IPS-NIHi7 (cell line): Measurements from ENCODE around the gene SH3YL1.

Experiments used
- DNase-seq: peaks from one replicate; pipeline ENCODE4 v3.0.0; 2012; ENCODE audit warnings: mixed read lengths; ENCODE audit errors: extremely low spot score

SH3YL1 gene

DNA sequence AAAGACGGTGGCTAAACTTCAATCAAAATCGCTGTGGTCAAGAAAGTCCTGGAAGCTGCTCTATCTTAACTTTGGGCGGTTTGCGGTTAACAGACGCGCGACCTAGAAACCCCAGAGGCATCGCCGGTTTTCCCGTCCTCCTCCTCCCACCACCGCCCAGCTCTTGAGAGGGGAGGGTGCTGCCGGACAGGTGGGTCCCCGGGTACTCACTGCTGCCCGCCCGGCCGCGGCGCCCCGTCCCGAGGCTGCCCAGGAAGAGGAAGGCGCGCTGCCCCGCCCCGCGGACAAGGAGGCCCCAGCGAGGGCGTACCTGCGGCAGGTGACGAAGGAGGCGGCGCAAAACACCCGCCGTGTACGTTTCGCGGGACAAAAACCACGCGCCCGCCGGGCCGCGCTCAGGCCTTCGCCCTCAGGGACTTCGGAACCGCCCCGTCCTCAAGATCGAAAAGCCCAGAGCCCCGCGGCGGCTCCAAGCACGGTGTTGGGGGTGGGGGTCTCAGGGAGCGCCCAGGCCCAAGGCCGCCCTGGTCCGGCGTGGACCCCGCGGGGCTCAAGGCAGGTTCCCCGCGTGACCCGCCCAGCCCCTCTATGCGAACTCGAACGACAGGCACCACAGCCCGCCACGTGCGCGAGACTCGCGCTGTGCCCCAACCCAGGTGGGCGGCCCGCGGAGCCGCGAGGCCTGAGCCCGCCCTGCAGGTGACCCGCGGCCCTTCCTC, at the start of gene SH3YL1:
Gene SH3YL1 (minus strand): TSS at position 259 of the 719 bp plus-strand sequence. CDS start 48 bp downstream, at position 211.
- peak; percentile 48 for DNase-seq

- DNase-seq = no peak
These were observed 47.2 kb upstream of the SH3YL1 start for GRCh38 chr2:310994-311393.

- no peak for DNase-seq
These were observed 46.2 kb upstream of the SH3YL1 start for GRCh38 chr2:309954-310510.

- peak; percentile 76 for DNase-seq
These were observed 45.5 kb upstream of the SH3YL1 start for GRCh38 chr2:309148-309953.

DNA sequence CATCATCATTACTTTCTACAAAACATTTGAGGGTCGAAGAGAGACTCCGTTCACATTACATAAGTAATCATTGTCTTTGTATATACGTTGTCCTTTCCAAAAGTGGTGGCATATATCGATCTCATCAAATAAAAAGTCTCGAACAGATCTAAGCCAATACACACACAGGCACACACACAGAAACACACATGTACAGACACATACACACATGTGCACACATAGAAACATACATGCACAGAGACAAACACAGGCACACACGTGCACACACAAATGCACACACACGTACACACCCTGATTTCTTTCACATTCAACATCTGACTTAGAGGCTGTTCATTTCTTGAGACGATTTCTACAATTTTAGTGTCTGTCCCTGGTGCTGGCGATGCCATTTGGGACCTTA, 41.5 kb upstream of the SH3YL1 start:
- DNase-seq = no peak

DNA sequence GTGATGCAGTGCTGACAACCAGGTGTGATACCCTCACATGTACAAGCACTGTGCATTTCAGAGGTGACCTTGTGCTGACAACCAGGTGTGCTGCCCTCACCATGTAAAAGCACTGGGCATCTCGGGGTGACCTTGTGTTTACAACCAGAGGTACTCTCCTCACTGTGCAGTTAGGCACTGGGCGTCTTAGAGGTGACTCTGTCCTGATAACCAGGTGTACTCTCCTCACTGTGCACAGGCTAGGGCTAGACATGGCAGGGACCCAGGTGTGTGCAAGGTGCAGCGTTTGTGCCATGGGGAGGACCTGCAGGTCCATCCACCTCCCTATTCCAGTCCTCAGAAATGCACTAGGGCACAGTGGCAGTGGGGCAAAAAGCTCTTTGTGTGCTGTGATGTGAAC, 32.5 kb upstream of the SH3YL1 start:
- DNase-seq = no peak

DNA sequence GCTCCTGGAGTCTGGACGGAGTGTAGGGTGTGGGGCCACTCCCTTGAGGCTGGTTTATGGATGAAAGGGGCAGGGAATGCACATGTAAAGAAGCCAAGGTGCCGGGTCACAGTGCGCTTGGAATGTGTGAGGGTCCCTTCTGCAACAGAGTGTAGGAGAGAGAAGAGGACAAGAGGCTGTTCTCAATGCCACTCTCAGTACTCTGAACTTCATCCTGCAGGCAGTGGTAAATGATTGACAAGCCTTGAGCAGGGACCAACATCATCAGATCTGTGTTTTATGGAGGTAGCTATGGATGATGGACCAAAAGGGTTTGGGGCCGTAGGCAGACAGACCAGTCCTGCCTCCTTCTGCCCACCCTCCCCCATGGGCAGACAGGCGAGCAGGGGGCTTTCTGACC, 31.3 kb upstream of the SH3YL1 start:
- DNase-seq = no peak

DNA sequence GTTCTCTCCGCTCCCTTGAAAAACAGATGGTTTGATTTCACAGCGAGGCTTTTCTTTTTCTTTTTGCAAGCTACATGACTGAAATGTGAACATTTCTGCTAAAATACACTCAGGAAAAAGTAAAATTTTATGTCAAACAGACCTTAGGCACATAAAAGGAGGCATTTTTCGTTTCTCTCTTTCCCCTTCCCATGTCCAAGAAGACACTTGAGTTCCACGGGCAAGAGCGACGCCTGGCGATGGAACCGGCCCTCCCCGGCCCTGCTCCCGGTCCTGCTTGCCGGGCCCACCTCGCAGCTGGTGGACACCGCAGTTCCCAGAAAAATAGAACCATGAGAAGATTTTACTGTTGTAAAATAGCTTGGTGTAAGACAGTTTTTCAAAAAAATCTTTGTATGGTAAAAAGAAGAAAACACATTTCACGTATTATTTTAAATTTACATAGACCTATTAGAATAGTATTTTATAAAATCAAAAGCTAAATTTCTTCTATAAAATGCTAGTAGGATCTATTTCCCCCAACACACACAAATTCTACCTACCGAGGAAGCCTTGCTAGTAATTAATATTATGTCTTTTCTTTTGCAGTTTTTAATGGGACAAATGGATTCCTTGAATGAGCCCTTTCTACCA, 26.4 kb upstream of the SH3YL1 start:
- DNase-seq = peak; percentile 79

GRCh38 chr2:289362-290089, 25.7 kb upstream of the SH3YL1 start:
- DNase-seq = peak; percentile 26

GRCh38 chr2:288758-289361, 25.0 kb upstream of the SH3YL1 start:
- DNase-seq = peak; percentile 31

DNA sequence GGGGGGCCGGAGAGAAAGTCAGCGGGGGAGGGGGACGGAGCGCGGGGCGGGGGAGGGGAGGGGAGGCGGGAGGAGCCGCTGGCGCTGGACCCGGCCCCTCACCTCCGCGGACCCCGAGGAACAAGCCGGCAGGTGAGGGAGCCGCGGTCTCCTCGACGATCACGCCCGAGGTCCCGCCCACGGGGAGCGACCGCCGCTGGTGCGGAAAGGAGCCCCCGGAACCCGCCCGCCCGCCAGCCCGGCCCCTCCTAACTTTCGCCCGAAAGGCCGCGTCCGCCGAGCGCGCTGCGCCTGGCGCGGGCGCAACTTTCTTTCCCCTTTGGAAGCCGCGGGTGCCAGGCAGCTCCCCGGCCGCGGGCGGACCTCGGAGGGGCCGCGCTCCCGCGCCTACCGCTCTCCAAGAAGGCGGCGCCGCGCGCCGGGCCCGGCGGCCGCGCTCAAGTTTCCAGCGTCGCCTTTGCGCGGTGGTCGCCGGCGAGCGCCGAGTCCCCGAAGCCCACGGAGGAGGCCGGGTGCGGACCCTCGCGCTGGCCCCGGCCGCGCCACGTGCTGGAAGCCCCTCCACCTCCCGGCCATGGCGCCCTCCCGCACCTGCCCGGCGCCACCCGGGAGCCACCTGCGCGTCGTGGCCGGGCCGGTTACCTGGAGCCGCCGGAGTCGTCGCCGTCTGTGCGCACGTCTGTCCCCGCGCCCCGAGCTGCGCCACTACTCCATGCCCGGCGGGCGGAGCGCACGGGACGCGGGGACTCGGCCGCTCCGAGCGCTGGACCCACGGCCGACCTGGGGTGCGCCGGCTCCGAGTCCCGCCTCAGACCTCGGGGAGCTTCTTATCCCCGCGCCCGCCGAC, 24.3 kb upstream of the SH3YL1 start, which contains the start of gene ALKAL2:
Gene ALKAL2 (minus strand): TSS at position 181 of the 847 bp plus-strand sequence. CDS start 256 bp downstream, outside the sequence.
- peak; percentile 29 for DNase-seq

- DNase-seq = peak; percentile 60
These were observed 23.6 kb upstream of the SH3YL1 start for GRCh38 chr2:287471-287885.

DNA sequence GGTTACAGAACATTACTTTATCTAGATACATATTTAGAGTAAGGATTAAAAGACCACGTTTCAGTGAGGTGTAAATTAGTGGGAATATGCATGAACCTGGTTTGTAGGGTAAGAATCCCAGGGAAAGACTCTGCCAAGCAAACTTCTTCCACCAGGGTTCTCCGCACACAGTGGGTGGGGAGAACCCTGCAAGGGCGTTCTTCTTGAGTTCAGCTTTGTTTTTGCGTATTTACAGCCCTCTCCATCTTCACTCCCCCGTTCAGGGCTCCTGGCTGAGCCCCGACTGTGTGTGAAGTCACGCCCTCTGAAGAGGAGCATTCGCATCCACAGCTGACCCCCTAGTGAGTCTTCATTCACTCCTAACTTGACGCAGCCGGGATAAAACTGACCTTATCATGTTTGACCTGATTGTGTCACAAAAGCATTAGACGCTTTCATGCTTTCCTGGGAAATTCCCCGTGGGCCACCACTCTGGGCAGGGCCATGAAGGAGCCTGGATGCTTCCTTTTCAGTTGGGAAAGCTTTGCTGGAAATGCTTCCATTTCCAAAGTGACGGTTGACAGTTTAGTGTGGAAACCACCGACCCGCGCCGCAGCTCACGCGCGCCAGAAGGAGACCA, 23.1 kb upstream of the SH3YL1 start:
- peak; percentile 45 for DNase-seq

DNA sequence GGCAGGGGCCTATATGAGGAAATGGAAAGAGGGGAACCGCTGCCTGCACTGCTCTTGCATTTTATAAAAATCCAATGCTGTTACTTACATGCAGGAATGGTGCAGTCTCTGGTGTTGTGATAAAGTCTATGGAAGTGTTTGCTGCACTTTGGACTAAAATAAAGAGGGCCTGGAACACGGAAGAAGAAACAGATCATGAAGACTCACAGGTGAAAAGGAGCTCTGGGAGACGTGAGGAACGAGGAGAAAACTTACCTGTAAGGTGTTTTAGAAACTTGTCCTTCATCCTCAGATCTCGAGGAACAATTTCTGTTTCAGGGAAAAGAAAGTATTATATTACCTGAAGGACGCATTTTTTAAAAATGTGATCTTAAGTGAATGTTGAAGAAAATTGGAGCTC, 22.2 kb upstream of the SH3YL1 start:
- DNase-seq = no peak

GRCh38 chr2:285531-285930, 21.7 kb upstream of the SH3YL1 start:
- DNase-seq = peak; percentile 34

GRCh38 chr2:284896-285492, 21.2 kb upstream of the SH3YL1 start:
- DNase-seq = no peak

DNA sequence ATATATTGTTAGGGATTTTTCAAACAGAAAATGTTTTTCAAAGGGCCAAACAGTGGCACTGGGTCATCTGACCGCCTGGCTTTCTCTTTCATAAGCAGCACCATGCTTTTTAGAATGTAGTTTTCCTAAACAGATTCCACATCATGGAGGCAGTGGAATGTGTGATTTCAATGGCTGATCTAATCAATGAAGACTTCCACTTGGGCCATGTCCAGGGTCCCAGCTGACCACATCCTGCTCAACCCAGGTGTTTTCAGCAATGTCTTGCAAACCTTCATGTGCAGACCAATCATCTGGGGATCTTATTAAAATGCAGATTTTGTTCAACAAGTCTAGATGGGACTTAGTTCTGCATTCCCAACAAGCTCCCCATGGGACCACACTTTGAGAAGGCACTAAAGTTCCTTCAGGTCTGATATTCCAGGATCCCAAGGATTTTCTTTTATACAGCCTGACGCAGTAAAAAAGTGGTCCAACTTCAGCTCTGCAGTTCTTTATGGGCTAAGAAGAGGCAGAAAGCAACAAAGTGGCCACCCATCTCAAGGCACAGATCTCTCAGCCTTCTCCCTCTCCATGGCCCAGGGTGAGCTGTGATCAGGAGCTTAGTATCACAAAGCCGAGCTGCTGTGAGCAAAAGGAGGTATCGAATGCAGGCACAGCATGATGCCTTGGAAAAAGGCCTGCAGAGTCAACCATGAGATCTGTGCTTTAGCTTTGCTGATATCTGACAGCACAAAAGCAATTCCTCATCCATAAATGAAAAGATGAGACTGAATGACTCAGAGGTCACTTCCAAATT, 20.4 kb upstream of the SH3YL1 start:
- peak; percentile 49 for DNase-seq
